PFSK-1 (cell line): ENCODE data around the gene ANO6.

ENCODE experiments used
- POLR2AphosphoS5 ChIP-seq: IDR thresholded peaks from 2 replicates; pipeline ENCODE4 v1.6.1; 2012; ENCODE audit warnings: low read depth, mild to moderate bottlenecking, control low read depth, low read length, moderate library complexity
- REST ChIP-seq, 2 experiments: IDR thresholded peaks; 2 replicates each; pipeline versions ENCODE4 v1.6.1 to v1.8.0; 2011 to 2012; ENCODE audit warnings: low read depth in 2 of 2, low read length in 2 of 2, control low read depth in 1 of 2, inconsistent platforms in 1 of 2, mild to moderate bottlenecking in 1 of 2, moderate library complexity in 1 of 2; ENCODE audit not compliant: insufficient read depth in 1 of 2
- SIN3A ChIP-seq: IDR thresholded peaks from 2 replicates; pipeline ENCODE4 v1.6.1; 2012; ENCODE audit warnings: mild to moderate bottlenecking, low read length, moderate library complexity, borderline replicate concordance; ENCODE audit not compliant: insufficient read depth
- TAF1 ChIP-seq: IDR thresholded peaks from 2 replicates; pipeline ENCODE4 v1.6.1; 2012; ENCODE audit warnings: low read length, control low read depth, borderline replicate concordance; ENCODE audit not compliant: insufficient read depth

GRCh38 chr12:45296046-45296586 lies 80.2 kb downstream of the ANO6 start:
- no peak for TF ChIP-seq POLR2AphosphoS5
- TF ChIP-seq TAF1, result no peak
- TF ChIP-seq SIN3A, result no peak
- no peak for TF ChIP-seq REST (IDR thresholded peaks at IDR 0.05; ENCODE audit: insufficient read depth in 1 of 2, low read depth in 2 of 2, low read length in 2 of 2)
